ENCODE measurements around the gene PDZD8.

PDZD8 gene

DNA sequence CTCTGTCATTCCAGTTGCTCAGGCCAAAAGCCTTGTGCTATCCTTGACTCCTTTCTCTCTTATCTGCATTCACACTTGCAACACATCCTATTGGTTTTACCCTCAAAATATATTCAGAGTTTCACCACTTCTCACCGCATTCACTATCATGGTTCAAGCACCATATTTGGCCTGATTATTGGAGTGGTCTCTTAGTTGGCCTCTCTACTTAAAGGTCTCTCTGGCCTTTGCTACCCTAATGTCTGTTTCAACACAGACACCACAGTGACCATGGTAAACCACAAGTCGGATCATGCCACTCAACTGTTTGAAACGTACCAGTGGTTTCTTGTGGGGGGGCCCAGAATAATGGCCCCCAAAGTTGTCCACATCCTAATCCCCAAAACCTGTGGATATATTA, 15.2 kb upstream of the PDZD8 start:
- DNase-seq, result no peak

- no peak for DNase-seq
Observed at GRCh38 chr10:117386805-117387204, 11.6 kb upstream of the PDZD8 start.

DNA sequence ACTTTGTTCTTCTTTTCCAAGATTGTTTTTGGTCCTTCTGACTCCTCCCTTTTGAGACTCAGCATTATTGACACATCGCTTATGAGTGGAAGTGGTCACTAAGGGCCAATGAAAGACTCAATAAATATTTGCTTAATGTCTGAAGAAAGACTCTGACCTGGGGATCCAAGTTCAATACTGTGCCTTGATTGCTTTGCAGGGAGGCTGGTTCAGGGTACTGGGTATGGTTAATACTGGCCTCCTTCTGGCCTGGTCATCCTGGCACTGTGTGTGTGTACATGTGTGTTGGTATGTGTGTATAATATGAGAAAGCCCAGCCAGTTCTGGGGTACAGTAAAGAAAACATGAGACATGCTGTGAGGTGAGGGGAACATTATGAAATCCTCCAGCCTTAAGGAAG, 7.6 kb upstream of the PDZD8 start:
- DNase-seq, result no peak

- DNase-seq, result no peak
Observed at GRCh38 chr10:117374506-117375359, 507 bp downstream of the PDZD8 start.

DNA sequence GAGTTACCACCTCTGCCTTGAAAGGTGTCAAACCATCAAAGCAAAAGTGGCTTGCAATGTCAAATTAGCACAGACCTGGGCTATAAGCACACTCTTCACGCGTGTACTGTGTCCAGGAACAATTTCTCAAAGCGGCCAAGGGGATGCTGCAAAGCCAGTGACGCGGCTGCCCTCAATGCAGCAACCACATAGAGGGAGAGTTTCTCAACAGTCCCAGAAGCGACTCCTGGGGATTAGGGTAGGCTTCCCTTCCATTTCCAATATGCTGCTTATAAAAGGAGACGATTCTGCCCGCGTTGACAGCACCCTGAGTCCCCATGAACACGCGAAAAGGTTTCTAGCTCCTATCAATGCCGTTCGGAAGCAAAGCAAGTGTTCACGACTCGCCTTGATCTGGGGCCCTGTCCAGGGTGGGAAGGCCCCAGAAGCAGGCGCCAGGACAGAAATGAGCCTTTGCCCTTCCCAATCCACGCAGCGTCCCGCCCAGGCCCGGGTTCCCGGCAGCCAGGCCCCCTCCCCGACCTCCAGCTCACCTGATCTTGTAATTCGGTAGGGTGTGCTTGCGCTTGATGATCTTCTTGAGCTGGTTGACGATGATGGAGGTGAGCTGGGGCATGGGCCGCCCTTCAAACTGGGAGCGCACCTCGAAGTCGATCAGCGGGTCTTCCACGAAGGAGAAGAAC, 1.3 kb downstream of the PDZD8 start:
- peak; percentile 42 for DNase-seq

DNA sequence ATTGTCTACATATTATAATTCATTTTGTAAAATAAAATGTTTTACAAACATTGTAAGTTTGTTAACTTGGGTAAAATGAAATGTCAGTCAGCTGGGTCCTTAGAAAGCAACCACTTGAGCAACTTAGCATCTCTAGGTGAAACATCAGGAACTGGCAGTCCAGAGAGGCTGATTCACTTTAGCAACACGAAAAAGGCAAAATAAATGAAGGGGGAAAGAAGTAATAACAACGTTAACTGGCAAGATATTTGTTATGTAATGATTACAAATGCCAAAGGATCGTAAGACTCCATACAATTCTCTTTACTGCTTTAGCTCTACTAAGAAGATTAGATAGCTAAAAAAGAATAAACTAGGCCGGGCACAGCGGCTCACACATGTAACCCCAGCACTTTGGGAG, 5.0 kb downstream of the PDZD8 start:
- DNase-seq, result no peak

- no peak for DNase-seq
Observed at GRCh38 chr10:117367718-117368117, 7.5 kb downstream of the PDZD8 start.

- DNase-seq, result no peak
Observed at GRCh38 chr10:117366741-117367140, 8.5 kb downstream of the PDZD8 start.

- no peak for DNase-seq
Observed at GRCh38 chr10:117365612-117366011, 9.6 kb downstream of the PDZD8 start.

- DNase-seq, result peak; percentile 72
Observed at GRCh38 chr10:117364110-117364960, 10.9 kb downstream of the PDZD8 start.

DNA sequence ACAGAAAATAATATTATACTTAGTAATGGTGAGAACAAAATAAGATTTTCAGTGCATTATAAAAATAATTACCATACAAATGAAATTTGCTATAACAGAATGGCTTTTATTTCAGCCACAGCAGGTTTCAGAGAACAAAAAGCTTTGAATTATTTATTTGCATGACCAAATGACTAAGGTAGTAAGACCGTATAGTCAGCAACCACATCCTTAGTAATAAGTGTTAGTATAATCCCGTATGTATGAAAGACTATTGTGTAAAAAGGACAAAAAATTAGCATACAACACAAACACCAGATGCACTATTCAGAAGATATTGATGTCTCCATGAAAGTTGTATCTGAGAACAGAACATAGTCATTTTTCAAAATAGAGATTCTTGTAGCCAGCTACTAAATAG, 12.2 kb downstream of the PDZD8 start:
- DNase-seq, result peak; percentile 65

- peak; percentile 47 for DNase-seq
Observed at GRCh38 chr10:117362313-117362712, 12.9 kb downstream of the PDZD8 start.

- DNase-seq, result peak; percentile 41
Observed at GRCh38 chr10:117360994-117361667, 14.1 kb downstream of the PDZD8 start.

DNA sequence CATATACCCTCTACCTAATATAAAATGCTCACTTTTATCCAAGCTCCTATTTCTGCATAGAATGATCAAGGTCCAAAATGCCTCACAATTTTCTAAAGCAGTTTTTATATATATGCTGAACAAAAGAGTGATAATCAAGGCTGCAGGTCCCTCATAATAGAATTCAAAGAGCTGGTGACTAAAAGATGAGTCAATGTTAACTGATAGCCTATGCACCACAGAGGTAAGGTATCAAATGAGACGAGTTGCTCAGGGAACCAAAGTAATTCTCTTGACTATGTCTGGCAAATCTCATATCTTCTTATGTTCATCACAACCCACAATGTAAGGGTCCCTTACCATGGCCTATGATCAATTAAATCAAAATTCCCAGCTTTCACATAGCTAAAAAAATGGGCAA, 15.2 kb downstream of the PDZD8 start:
- no peak for DNase-seq

- no peak for DNase-seq
Observed at GRCh38 chr10:117355072-117355471, 20.2 kb downstream of the PDZD8 start.

GRCh38 chr10:117353684-117354083, 21.6 kb downstream of the PDZD8 start:
- DNase-seq, result no peak

- DNase-seq, result no peak
Observed at GRCh38 chr10:117352724-117353123, 22.5 kb downstream of the PDZD8 start.

DNA sequence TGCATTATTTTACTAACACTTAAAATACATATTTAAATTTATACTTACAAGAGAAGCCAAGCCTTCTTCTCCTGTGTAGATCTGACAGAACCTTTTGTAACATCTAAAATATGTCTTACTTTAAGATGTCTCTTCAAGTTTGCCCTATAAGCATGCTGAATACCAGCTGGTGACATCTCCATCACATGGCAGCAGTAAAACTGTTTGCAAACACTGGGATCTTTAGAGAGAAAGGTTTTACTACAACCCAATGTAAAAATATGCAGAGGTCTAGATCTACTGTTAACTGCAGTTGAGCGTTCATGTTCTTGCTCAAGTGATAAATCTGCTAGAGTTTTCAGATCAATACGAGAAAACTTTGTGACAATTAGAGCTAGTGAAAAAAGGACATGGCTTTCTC, 23.2 kb downstream of the PDZD8 start:
- DNase-seq, result no peak

GRCh38 chr10:117351558-117351957, 23.7 kb downstream of the PDZD8 start:
- no peak for DNase-seq

DNA sequence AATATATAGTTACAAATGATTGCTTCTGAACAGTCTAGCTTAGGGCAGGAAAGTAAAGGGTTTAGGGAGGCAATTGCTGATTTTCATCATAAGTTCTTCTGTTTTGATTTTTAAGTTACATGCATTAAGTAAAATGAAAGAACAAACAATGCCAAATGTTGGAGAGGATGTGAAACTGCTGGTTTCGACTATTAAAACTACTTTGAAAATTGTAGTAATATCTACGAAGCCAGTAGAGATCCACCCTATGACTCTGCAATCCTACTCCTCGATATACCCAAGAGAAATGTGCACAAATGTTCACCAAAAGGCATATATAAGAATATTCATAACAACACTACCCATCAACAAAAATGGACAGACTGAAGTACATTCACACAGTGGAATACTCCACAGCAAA, 24.3 kb downstream of the PDZD8 start:
- no peak for DNase-seq

DNA sequence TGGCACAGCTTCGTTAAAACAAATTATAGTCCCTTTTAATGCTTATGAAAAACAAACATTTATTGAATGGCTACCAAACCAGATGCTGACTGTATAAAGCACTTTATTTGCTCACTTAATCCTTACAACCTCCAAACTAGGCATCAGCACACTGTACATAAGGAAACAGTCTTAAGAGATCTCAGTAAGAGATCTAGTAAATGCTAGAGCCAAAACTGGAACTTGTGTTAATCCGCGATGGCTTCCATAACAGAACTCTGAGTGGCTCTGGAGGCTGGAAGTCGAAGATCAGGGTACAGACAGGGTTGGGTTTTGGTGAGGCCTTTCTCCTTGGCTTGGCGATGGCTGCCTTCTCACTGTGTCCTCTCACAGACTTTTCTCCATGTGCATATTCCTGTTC, 27.0 kb downstream of the PDZD8 start:
- no peak for DNase-seq

DNA sequence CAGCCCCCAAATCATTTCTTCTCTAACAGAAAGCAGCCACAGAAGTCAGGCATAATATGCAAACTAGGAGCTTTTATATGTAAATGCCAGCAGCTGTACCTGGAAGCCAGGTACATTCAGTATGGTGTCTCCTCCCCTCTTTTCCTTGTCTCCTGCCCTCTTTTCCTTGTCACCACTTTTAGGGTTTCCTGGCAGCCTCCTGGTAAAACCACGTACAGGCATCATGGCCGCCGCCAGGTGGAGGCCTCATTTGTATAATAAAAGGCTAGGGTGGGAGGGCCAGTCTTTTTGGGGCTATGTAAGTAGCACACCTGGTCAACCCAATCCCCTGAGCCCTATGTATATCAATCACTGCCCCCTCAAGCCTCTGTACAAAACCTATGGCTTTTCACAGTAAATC, 28.7 kb downstream of the PDZD8 start:
- no peak for DNase-seq

DNA sequence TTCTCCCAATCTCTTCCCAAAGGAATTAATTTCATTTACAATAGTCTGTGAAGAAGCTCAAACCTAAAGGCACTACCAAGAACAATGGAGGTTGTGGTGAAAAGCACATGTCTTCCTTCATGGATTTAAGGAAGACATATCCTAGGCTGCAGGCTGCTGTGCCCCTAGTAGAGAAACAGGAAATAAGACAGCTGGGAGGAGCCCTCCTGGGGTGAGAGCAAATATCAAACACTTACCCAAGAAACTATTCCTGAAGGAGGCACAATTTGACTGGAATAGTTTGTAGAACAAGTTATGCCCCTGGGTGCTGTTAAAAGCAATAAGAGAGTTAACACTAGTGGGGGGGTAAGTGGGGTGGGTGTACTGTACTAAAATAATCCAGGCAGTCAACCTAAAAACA, 30.1 kb downstream of the PDZD8 start:
- no peak for DNase-seq

Measured in fibroblast of skin of abdomen (primary cell).